Measurements from ENCODE around the gene SIGLEC11.
"Not testable (repeated sequence)": the region's sequence is repeated elsewhere in the genome, so short reads cannot be mapped to it uniquely, and the experiment has no call there.

SIGLEC11 gene

GRCh38 chr19:49931293-49932040 is 29.5 kb downstream of the SIGLEC11 start:
- Histone ChIP-seq H3K27me3 (ENCODE audit: insufficient read depth, low read length) (no peaks in the 10 kb centered on the region), H3K4me1 (ENCODE audit: insufficient read depth, low read length) (0 out of 2 replicates have a peak, but pooled peaks cover 7% of the 10 kb centered on the region), H3K4me3 (ENCODE audit: low read length) (no peak overlapping the region), H3K27ac (ENCODE audit: low read depth, low read length) (no peak overlapping the region), H3K36me3 (ENCODE audit: insufficient read depth, low read length) (peaks cover 15% of the 10 kb centered on the region), H3K9me3 (ENCODE audit: insufficient read depth, low read depth, low read length) (no peaks in the 10 kb centered on the region), H3K9ac (ENCODE audit: low read depth, low read length) (no peak overlapping the region)
- WGBS, result 94% methylated on average over 7 of the region's 7 CpGs

- Histone ChIP-seq H3K4me1 (ENCODE audit: insufficient read depth, low read length) (0 out of 2 replicates have a peak, but pooled peaks cover 7% of the 10 kb centered on the region), H3K27ac (ENCODE audit: low read depth, low read length) (no peak overlapping the region), H3K27me3 (ENCODE audit: insufficient read depth, low read length) (no peaks in the 10 kb centered on the region), H3K9me3 (ENCODE audit: insufficient read depth, low read depth, low read length) (no peaks in the 10 kb centered on the region), H3K9ac (ENCODE audit: low read depth, low read length) (no peak overlapping the region), H3K36me3 (ENCODE audit: insufficient read depth, low read length) (peaks cover 23% of the 10 kb centered on the region), H3K4me3 (ENCODE audit: low read length) (peak overlapping the region; percentile 95)
- WGBS, result 65% methylated on average over 15 of the region's 15 CpGs
These were observed 30.4 kb downstream of the SIGLEC11 start for GRCh38 chr19:49930483-49931011.

DNA sequence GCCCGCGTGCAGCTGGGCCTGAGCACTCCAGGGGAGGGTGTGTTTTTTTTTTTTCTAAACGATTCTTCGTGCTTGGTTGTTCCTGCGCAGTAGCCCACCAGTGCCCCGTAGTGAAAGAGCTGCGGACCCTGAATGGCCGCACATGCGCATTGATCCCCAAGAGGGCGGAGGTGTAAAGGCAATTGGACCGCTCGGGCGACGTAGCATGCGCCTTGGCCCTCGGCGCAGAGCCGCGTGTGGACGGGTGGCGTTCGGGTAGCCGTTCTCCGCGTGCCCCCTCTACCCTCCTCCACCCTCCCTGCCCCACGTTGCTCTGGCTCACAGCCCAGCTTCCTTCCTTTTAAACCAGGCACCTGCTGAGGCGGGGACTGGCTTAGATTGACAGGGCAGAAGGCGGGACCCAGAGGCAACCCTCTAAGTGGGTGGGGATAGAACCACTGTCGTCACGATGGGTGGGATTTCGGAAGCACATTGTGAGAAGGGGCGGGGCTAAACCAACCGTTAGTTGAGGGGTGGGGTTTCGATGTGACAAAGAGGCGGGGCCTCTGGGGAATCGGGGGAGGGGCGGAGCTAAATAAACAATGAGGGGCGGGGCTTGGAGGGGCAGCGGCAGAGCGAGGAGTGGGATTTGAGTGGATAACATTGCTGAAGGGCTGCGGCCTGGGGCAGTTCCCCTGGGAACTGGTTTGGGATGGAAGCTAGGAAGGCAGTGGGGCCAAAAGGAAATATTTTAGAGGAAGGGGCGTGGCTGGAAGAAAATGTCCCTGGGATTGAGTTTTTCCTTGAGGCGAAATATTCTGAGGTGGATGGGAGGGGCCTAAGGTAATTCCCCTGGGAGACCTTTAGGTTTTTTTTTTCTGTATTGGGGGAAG is 31.1 kb downstream of the SIGLEC11 start:
- WGBS, result 3% methylated on average over 43 of the region's 43 CpGs
- no peaks in the 10 kb centered on the region for H3K9me3 ChIP-seq (ENCODE audit: insufficient read depth, low read depth, low read length)
- peak overlapping the region; percentile 98 for H3K9ac ChIP-seq (ENCODE audit: low read depth, low read length)
- peak overlapping the region; percentile 95 for H3K4me3 ChIP-seq (ENCODE audit: low read length)
- H3K27ac ChIP-seq (ENCODE audit: low read depth, low read length), result peak overlapping the region; percentile 94
- H3K36me3 ChIP-seq (ENCODE audit: insufficient read depth, low read length), result peaks cover 28% of the 10 kb centered on the region
- H3K27me3 ChIP-seq (ENCODE audit: insufficient read depth, low read length), result no peaks in the 10 kb centered on the region
- H3K4me1 ChIP-seq (ENCODE audit: insufficient read depth, low read length), result 0 out of 2 replicates have a peak, but pooled peaks cover 7% of the 10 kb centered on the region

DNA sequence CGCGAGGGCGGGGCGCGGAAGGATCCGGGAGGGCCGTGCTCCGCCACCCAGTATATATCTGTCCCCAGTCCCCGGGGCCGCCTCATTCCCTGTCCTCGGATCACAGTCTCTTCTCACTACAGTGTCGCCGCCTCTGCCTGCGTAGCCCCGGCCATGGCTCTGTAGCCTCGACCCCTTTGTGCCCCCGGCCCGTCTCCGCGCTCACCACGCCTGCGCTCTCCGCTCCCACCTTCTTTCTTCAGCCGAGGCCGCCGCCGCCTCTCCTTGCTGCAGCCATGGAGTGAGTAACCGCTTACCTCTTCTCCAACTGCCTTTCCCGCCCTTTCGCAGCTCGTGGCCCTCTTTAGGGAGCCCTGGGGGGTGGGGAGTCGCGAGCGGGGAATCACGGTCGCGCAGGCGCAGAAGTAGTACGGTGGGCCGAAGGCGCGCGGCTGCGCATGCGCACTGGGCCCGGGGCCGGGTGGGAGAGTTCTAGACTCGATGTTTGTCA is 31.8 kb downstream of the SIGLEC11 start, which contains the start of the genes ATF5 and NUP62:
Gene ATF5, plus strand, starts transcription at position 85 of the 490 bp plus-strand sequence. CDS start 1,646 bp downstream, outside the sequence.
Gene NUP62, minus strand, starts transcription at position 384 of the 490 bp plus-strand sequence. CDS start 19,697 bp downstream, outside the sequence.
- no peaks in the 10 kb centered on the region for H3K9me3 ChIP-seq (ENCODE audit: insufficient read depth, low read depth, low read length)
- peak within 1 kb of the TSS; percentile 95 for H3K4me3 ChIP-seq (ENCODE audit: low read length)
- WGBS, result under 1% methylated on average over 48 of the region's 48 CpGs
- peak within 1 kb of the TSS; percentile 94 for H3K27ac ChIP-seq (ENCODE audit: low read depth, low read length)
- H3K9ac ChIP-seq (ENCODE audit: low read depth, low read length), result peak within 1 kb of the TSS; percentile 98
- H3K36me3 ChIP-seq (ENCODE audit: insufficient read depth, low read length), result peaks cover 35% of the 10 kb centered on the region
- no peaks in the 10 kb centered on the region for H3K27me3 ChIP-seq (ENCODE audit: insufficient read depth, low read length)
- 0 out of 2 replicates have a peak, but pooled peaks cover 7% of the 10 kb centered on the region for H3K4me1 ChIP-seq (ENCODE audit: insufficient read depth, low read length)

DNA sequence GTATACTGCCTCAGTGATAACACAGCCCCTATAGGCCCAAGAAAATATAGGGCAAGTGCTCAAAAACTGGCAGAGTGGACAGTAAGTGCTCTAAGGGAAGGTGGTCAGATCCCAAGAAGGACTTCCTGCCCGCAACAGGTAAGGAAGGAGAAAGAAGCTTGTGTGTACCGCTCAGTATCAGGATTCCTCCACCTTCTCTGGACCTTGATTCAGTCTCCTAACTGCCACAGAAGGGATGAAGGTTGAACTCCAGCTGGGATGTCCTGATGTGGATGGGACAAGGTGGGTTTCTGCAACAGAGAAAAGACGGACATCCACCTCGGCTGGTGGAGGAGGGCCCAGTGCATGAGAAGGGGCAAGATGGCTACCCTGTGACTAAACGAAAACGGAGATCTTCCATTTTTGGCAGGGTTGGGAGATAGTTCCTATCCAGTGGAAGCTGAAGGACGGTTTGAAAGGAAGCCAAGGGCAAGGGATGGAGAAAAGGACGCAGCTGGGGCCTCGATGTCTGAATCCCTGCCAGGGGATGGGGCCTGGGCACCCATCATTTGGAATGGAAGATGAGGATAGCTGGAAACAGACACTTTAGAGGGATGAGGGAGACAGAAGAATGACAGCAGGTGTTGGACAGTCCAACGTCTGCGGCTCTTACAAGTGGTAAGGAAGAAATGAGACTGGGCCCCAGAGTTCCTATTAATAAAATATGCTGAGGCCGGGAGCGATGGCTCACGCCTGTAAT is 33.3 kb downstream of the SIGLEC11 start:
- Histone ChIP-seq H3K36me3 (ENCODE audit: insufficient read depth, low read length) (peaks cover 50% of the 10 kb centered on the region), H3K27me3 (ENCODE audit: insufficient read depth, low read length) (no peaks in the 10 kb centered on the region), H3K4me1 (ENCODE audit: insufficient read depth, low read length) (0 out of 2 replicates have a peak, but pooled peaks cover 7% of the 10 kb centered on the region), H3K9ac (ENCODE audit: low read depth, low read length) (0 out of 2 replicates have a peak overlapping the region, but pooled peaks have one; percentile 12), H3K9me3 (ENCODE audit: insufficient read depth, low read depth, low read length) (no peaks in the 10 kb centered on the region), H3K4me3 (ENCODE audit: low read length) (peak overlapping the region; percentile 95), H3K27ac (ENCODE audit: low read depth, low read length) (no peak overlapping the region)
- WGBS, result 91% methylated on average over 14 of the region's 14 CpGs

GRCh38 chr19:49926515-49926914 is 34.5 kb downstream of the SIGLEC11 start:
- H3K4me1 ChIP-seq (ENCODE audit: insufficient read depth, low read length), result peaks cover 14% of the 10 kb centered on the region; the same call in 1 of the 2 replicates
- 98% methylated on average over 10 of the region's 10 CpGs for WGBS
- no peak overlapping the region for H3K4me3 ChIP-seq (ENCODE audit: low read length)
- no peak overlapping the region for H3K27ac ChIP-seq (ENCODE audit: low read depth, low read length)
- no peaks in the 10 kb centered on the region for H3K27me3 ChIP-seq (ENCODE audit: insufficient read depth, low read length)
- peaks cover 61% of the 10 kb centered on the region for H3K36me3 ChIP-seq (ENCODE audit: insufficient read depth, low read length)
- no peaks in the 10 kb centered on the region for H3K9me3 ChIP-seq (ENCODE audit: insufficient read depth, low read depth, low read length)
- H3K9ac ChIP-seq (ENCODE audit: low read depth, low read length), result no peak overlapping the region

DNA sequence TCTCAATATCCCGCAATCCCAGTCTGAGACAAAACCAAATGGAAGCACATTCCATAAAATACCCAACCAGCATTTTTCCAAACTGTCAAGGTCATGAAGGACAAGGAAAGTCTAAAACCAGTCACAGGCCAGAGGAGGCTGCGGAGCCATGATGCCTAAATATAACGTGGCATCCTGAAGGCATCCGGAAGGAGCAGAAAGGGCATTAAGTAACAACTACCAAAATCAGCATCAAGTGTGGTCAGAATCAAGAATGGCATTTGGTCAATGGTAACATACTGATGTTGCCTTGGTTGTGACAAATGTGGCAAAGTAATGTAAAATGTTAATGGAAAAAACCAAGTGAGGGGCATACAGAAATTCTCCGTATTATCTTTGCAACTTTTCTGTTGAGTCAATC is 35.5 kb downstream of the SIGLEC11 start:
- Histone ChIP-seq H3K4me1 (ENCODE audit: insufficient read depth, low read length) (peaks cover 14% of the 10 kb centered on the region; the same call in 1 of the 2 replicates), H3K9me3 (ENCODE audit: insufficient read depth, low read depth, low read length) (no peaks in the 10 kb centered on the region), H3K27me3 (ENCODE audit: insufficient read depth, low read length) (no peaks in the 10 kb centered on the region), H3K4me3 (ENCODE audit: low read length) (no peak overlapping the region), H3K27ac (ENCODE audit: low read depth, low read length) (no peak overlapping the region), H3K9ac (ENCODE audit: low read depth, low read length) (no peak overlapping the region), H3K36me3 (ENCODE audit: insufficient read depth, low read length) (peaks cover 67% of the 10 kb centered on the region)
- WGBS, result 93% methylated on average over 5 of the region's 5 CpGs

DNA sequence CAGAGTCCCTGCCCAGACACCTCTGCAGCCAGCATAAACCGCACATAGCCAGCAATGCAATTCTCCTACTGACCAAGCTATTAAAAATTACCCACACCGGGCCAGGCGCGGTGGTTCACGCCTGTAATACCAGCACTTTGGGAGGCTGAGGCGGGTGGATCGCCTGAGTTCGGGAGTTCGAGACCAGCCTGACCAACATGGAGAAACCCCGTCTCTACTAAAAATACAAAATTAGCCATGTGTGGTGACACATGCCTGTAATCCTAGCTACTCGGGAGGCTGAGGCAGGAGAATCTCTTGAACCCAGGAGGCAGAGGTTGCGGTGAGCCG is 36.1 kb downstream of the SIGLEC11 start:
- H3K27me3 ChIP-seq (ENCODE audit: insufficient read depth, low read length); H3K9ac ChIP-seq (ENCODE audit: low read depth, low read length); H3K4me3 ChIP-seq (ENCODE audit: low read length); H3K9me3 ChIP-seq (ENCODE audit: insufficient read depth, low read depth, low read length); H3K27ac ChIP-seq (ENCODE audit: low read depth, low read length): not testable (repeated sequence)
- Histone ChIP-seq H3K4me1 (ENCODE audit: insufficient read depth, low read length) (peaks cover 14% of the 10 kb centered on the region; the same call in 1 of the 2 replicates), H3K36me3 (ENCODE audit: insufficient read depth, low read length) (peaks cover 71% of the 10 kb centered on the region)
- 96% methylated on average over 13 of the region's 13 CpGs for WGBS

- no peak overlapping the region for H3K27ac ChIP-seq (ENCODE audit: low read depth, low read length)
- H3K27me3 ChIP-seq (ENCODE audit: insufficient read depth, low read length), result no peaks in the 10 kb centered on the region
- peaks cover 71% of the 10 kb centered on the region for H3K36me3 ChIP-seq (ENCODE audit: insufficient read depth, low read length)
- no peaks in the 10 kb centered on the region for H3K9me3 ChIP-seq (ENCODE audit: insufficient read depth, low read depth, low read length)
- peaks cover 14% of the 10 kb centered on the region; the same call in 1 of the 2 replicates for H3K4me1 ChIP-seq (ENCODE audit: insufficient read depth, low read length)
- H3K4me3 ChIP-seq (ENCODE audit: low read length), result no peak overlapping the region
- WGBS, result 95% methylated on average over 25 of the region's 25 CpGs
- no peak overlapping the region for H3K9ac ChIP-seq (ENCODE audit: low read depth, low read length)
These were observed 36.7 kb downstream of the SIGLEC11 start for GRCh38 chr19:49924004-49924880.

Measured in HUES64 (cell line).